ENCODE measurements around the gene TXNRD1.
"Not testable (repeated sequence)": the region's sequence is repeated elsewhere in the genome, so short reads cannot be mapped to it uniquely, and the experiment has no call there.

The TXNRD1 gene

GRCh38 chr12:104376650-104377513, 161.3 kb downstream of the TXNRD1 start:
- no peak for DNase-seq

- DNase-seq: no peak
Measured at GRCh38 chr12:104377514-104377812, 161.9 kb downstream of the TXNRD1 start.

GRCh38 chr12:104378427-104378826, 162.8 kb downstream of the TXNRD1 start:
- DNase-seq: no peak

- DNase-seq: no peak
Measured at GRCh38 chr12:104381341-104381730, 165.8 kb downstream of the TXNRD1 start.

- no peak for DNase-seq
Measured at GRCh38 chr12:104381731-104382480, 166.3 kb downstream of the TXNRD1 start.

GRCh38 chr12:104384141-104384880, 168.7 kb downstream of the TXNRD1 start:
- DNase-seq: no peak

- DNase-seq: no peak
Measured at GRCh38 chr12:104385510-104385909, 169.9 kb downstream of the TXNRD1 start.

- no peak for DNase-seq
Measured at GRCh38 chr12:104386461-104386860, 170.9 kb downstream of the TXNRD1 start.

GRCh38 chr12:104387190-104387589, 171.6 kb downstream of the TXNRD1 start:
- no peak for DNase-seq

GRCh38 chr12:104394086-104394485, 178.5 kb downstream of the TXNRD1 start:
- DNase-seq: not testable (repeated sequence)
